HUES64 (cell line): ENCODE measurements around the gene FOXN3.
A peak's percentile ranks its signal among the peaks of the same experiment; 100 is the strongest.

Source experiments
- H3K27ac ChIP-seq: 2 replicates; pipeline ENCODE4 v1.7.0; 2013; ENCODE audit warnings: low read depth, low read length, inconsistent platforms
- H3K27me3 ChIP-seq: 2 replicates; pipeline ENCODE4 v1.6.1; 2013; ENCODE audit warnings: mild to moderate bottlenecking, low read length; ENCODE audit not compliant: insufficient read depth
- H3K36me3 ChIP-seq: 2 replicates; pipeline ENCODE4 v1.6.1; 2013; ENCODE audit warnings: mild to moderate bottlenecking, low read length; ENCODE audit not compliant: insufficient read depth
- H3K4me1 ChIP-seq: 2 replicates; pipeline ENCODE4 v1.6.1; 2013; ENCODE audit warnings: mild to moderate bottlenecking, low read length, moderate library complexity; ENCODE audit not compliant: insufficient read depth
- H3K4me3 ChIP-seq: 2 replicates; pipeline ENCODE4 v1.5.1; 2013; ENCODE audit warnings: mild to moderate bottlenecking, low read length, moderate library complexity
- H3K9ac ChIP-seq: 2 replicates; pipeline ENCODE4 v1.6.1; 2013; ENCODE audit warnings: mild to moderate bottlenecking, low read depth, low read length
- H3K9me3 ChIP-seq: 2 replicates; pipeline ENCODE4 v1.6.1; 2013; ENCODE audit warnings: low read depth, low read length; ENCODE audit not compliant: insufficient read depth
- WGBS: fragments of 150-250, 120-280 bp; methylation state at CpG from one replicate; pipeline ENCODE4 v1.1.7; 2013; ENCODE audit warnings: missing lambda C conversion rate; 5-methylcytosine and 5-hydroxymethylcytosine counted together

The FOXN3 gene

GRCh38 chr14:89368490-89369477 is 48.2 kb downstream of the FOXN3 start:
- H3K27ac ChIP-seq, result no peak overlapping the region
- H3K36me3 ChIP-seq, result no peaks in the 10 kb centered on the region
- no peaks in the 10 kb centered on the region for H3K9me3 ChIP-seq
- H3K4me1 ChIP-seq, result peaks cover 60% of the 10 kb centered on the region
- WGBS, result 88% methylated on average over 11 of the region's 12 CpGs
- no peaks in the 10 kb centered on the region for H3K27me3 ChIP-seq
- no peak overlapping the region for H3K4me3 ChIP-seq
- no peak overlapping the region for H3K9ac ChIP-seq

DNA sequence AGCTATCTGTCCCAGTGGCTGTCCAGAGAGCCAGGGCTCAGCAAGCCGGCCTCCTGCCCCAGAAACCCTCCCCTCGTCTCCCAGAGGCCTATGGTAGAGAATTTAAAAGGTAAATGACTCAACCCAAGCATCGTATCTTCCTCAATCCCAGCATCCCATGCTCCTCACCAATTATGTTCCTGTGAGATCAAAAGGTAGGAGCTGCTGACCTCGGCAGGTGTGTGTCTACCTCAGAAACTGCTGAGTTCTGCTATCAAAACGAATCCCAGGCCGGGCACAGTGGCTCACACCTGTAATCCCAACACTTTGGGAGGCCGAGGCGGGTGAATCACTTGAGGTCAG is 49.3 kb downstream of the FOXN3 start:
- peaks cover 53% of the 10 kb centered on the region for H3K4me1 ChIP-seq
- WGBS, result 87% methylated on average over 8 of the region's 8 CpGs
- H3K27ac ChIP-seq, result no peak overlapping the region
- H3K4me3 ChIP-seq, result no peak overlapping the region
- H3K36me3 ChIP-seq, result no peaks in the 10 kb centered on the region
- no peaks in the 10 kb centered on the region for H3K9me3 ChIP-seq
- H3K27me3 ChIP-seq, result no peaks in the 10 kb centered on the region
- no peak overlapping the region for H3K9ac ChIP-seq

DNA sequence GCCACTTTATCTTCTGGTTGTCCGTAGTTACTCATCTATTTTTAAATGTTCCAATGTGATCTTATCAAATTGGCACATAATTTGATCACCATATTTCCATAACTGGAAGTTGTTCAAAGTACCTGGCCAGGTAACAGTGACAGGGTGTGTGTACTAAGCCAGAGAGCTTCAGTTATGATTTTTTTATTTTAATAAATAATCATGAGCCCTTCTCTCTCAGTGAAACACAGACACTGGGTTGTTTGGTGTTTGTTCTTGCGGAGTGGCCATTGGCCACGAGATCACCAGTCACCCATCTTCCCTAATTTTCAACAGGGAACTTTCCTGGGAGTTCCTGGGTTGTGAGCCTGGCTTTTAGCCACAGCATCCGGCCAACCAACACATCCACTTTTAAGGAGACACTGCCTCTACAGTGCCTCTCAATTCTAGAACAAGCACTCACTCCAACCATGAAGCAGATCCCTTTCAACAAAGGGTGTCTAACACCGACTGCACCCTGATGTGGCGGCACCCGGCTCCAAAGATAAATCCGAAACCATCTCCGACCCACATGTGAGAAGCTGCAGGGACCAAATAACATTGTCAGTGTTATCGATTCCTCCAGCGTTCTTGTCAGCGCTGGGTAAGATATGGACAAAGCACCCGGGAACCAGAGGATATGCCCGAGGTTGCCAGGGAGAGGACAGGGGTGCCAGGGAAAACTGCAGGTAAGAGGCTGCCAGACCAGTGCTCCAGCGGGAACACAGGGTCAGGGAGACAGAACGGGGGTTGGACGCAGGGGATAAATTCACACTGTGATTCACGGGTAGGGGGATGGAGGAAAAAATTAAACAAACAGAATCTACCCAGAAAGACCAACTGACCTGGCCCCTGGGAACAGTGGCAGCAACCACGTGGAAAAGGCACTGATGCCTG is 49.9 kb downstream of the FOXN3 start:
- 92% methylated on average over 19 of the region's 19 CpGs for WGBS
- no peak overlapping the region for H3K9ac ChIP-seq
- H3K27me3 ChIP-seq, result no peaks in the 10 kb centered on the region
- H3K27ac ChIP-seq, result no peak overlapping the region
- H3K4me1 ChIP-seq, result peaks cover 47% of the 10 kb centered on the region
- no peak overlapping the region for H3K4me3 ChIP-seq
- no peaks in the 10 kb centered on the region for H3K9me3 ChIP-seq
- H3K36me3 ChIP-seq, result no peaks in the 10 kb centered on the region

DNA sequence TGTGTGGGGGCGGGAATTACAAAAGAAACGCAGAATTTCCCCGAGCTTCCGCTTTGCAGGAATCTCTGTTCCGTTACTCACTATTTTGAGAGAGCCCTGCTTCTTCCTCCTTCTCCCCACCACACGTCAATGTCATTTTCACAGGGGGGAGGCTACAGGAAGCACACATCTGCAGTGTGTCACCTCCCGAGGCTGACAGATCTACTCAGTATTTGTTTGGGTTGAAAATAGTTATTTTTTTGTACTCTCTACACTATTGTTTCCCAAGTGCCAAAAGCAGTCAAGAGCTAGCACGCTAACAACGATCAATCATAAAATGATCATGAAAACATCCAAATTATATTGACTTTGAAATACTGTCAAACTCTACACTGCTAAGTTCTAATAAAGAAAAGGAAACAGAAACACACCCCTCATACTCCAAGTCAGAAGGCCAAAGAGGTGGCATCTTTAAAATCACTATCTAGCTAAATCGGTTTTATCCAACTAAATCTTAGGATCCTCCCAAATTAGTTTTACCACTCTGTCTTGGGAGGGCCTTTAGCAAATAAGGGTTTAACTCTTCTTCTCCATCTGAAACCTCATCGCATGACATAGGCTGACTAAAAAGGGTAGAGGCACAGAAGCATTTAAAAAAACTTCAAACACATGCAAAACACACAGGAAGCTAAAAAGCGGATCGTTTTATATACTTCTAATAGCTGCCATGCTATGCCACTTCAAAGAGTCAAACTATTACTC is 51.8 kb downstream of the FOXN3 start:
- Histone ChIP-seq H3K9me3 (no peaks in the 10 kb centered on the region), H3K36me3 (no peaks in the 10 kb centered on the region), H3K4me1 (peaks cover 29% of the 10 kb centered on the region), H3K9ac (no peak overlapping the region), H3K27me3 (no peaks in the 10 kb centered on the region), H3K4me3 (no peak overlapping the region), H3K27ac (peak overlapping the region; percentile 24; the same call in 1 of the 2 replicates)
- 62% methylated on average over 13 of the region's 13 CpGs for WGBS

DNA sequence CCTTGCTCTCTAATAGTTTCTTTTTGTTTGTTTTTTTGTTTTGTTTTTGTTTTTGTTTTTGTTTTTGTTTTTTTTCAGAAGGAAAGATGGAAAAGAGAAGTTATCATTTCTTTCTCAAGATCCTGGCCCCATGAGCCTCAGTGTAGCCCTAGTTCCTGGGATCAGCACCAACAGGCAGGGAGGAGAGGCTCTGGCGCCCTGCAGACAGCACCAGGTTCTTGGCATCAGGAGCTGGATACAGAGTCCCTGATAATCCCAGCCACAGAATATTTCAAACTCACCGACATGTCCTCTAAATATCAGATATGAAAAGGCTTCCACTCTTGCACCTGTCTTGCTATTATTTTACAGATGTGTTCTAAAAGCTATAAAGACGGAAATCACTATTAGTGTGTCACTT is 52.7 kb downstream of the FOXN3 start:
- no peak overlapping the region for H3K9ac ChIP-seq
- H3K4me3 ChIP-seq, result no peak overlapping the region
- WGBS, result 92% methylated on average over 2 of the region's 3 CpGs
- H3K36me3 ChIP-seq, result no peaks in the 10 kb centered on the region
- H3K4me1 ChIP-seq, result peaks cover 26% of the 10 kb centered on the region
- no peaks in the 10 kb centered on the region for H3K27me3 ChIP-seq
- H3K9me3 ChIP-seq, result no peaks in the 10 kb centered on the region
- no peak overlapping the region for H3K27ac ChIP-seq

DNA sequence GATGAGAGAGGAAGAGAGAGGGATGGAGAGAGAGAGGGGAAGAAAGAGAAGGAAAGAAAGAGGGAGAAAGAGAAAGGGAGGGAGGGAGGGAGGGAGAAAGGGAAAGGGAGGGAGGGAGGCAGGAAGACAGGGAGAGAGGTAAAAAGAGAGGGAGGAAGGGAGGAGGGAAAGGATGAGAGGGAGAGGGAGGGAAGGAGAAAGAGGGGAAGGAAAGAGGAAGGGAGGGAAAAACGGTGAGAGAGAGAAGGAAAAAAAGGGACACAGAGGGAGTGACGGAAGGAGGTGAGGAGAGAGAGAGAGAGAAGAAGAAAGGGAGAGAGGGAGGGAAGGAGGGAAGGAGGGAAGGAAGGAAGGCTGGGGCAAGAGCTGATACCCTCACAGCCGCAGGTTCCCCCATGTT is 56.8 kb downstream of the FOXN3 start:
- Histone ChIP-seq H3K4me3 (no peak overlapping the region), H3K4me1 (peaks cover 8% of the 10 kb centered on the region), H3K9me3 (no peaks in the 10 kb centered on the region), H3K27ac (no peak overlapping the region), H3K9ac (no peak overlapping the region), H3K36me3 (peaks cover 5% of the 10 kb centered on the region; the same call in 1 of the 2 replicates), H3K27me3 (no peaks in the 10 kb centered on the region)
- 78% methylated on average over 2 of the region's 3 CpGs for WGBS

- Histone ChIP-seq H3K27ac (no peak overlapping the region), H3K9me3 (no peaks in the 10 kb centered on the region), H3K4me1 (peaks cover 2% of the 10 kb centered on the region; the same call in 1 of the 2 replicates)
These were observed 57.4 kb downstream of the FOXN3 start for GRCh38 chr14:89359477-89360222.

GRCh38 chr14:89357655-89358297 is 59.3 kb downstream of the FOXN3 start:
- 95% methylated on average over 8 of the region's 8 CpGs for WGBS

More at GRCh38 chr14:89359477-89360222, 57.4 kb downstream of the FOXN3 start:
- Histone ChIP-seq H3K36me3 (peaks cover 5% of the 10 kb centered on the region; the same call in 1 of the 2 replicates), H3K27me3 (no peaks in the 10 kb centered on the region), H3K9ac (no peak overlapping the region), H3K4me3 (no peak overlapping the region)
- WGBS, result 88% methylated on average over 11 of the region's 13 CpGs

GRCh38 chr14:89356927-89357326 is 60.1 kb downstream of the FOXN3 start:
- Histone ChIP-seq H3K4me3 (no peak overlapping the region), H3K27me3 (no peaks in the 10 kb centered on the region), H3K27ac (no peak overlapping the region), H3K9ac (no peak overlapping the region), H3K9me3 (no peaks in the 10 kb centered on the region), H3K4me1 (peaks cover 22% of the 10 kb centered on the region), H3K36me3 (peaks cover 5% of the 10 kb centered on the region; the same call in 1 of the 2 replicates)
- 96% methylated on average over 5 of the region's 5 CpGs for WGBS

More at GRCh38 chr14:89357655-89358297, 59.3 kb downstream of the FOXN3 start:
- Histone ChIP-seq H3K27me3 (no peaks in the 10 kb centered on the region), H3K9me3 (no peaks in the 10 kb centered on the region), H3K36me3 (peaks cover 5% of the 10 kb centered on the region; the same call in 1 of the 2 replicates), H3K4me1 (peaks cover 13% of the 10 kb centered on the region), H3K4me3 (no peak overlapping the region), H3K27ac (no peak overlapping the region), H3K9ac (no peak overlapping the region)

DNA sequence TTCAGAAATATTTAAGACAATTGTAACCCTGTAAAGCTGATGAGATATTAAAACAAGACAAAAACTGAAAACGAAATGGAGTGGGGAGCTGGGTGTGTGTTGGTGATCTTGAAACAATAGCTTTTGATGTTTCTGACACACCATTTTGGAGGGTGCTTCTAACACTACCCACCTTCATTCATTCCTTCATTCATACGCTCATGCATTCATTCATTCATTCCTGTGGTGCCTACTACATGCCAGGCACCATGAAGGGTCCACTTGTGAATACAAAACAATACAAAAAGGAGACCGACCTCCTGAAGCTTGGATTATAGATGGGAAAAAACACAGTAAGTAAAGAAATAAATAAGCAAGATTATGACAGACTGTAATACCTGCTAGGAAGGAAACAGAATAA is 60.5 kb downstream of the FOXN3 start:
- H3K27ac ChIP-seq, result no peak overlapping the region
- 91% methylated on average over 3 of the region's 3 CpGs for WGBS

More for the DNA sequence above, 60.5 kb downstream of the FOXN3 start:
- Histone ChIP-seq H3K9me3 (no peaks in the 10 kb centered on the region), H3K36me3 (peaks cover 5% of the 10 kb centered on the region; the same call in 1 of the 2 replicates), H3K27me3 (no peaks in the 10 kb centered on the region), H3K9ac (no peak overlapping the region), H3K4me3 (no peak overlapping the region), H3K4me1 (peaks cover 26% of the 10 kb centered on the region)
